Activated CD8-positive, alpha-beta memory T cell treated with anti-CD3 and anti-CD28 coated beads, Interleukin-2, amount 10 ng/mL, durations not matched to agents 7 days and 5 days (primary cell): Measurements from ENCODE around the gene HSPA5. TPM values are rescaled to one million over a fixed set of nuclear protein-coding genes. Genes with fewer than 3 reads are reported as not detected.
"Not testable (repeated sequence)": the region's sequence is repeated elsewhere in the genome, so short reads cannot be mapped to it uniquely, and the experiment has no call there.

Experiments
- ATAC-seq: fragments of 150-1000 bp; cut with Tn5 transposase; one replicate; pipeline ENCODE4 v1.10.0; 2021; ENCODE audit warnings: moderate library complexity
- CTCF ChIA-PET: fragments of 350-600 bp; sonication (Branson Sonifier 250); formaldehyde crosslinking; loops from one replicate; lab custom pipeline; 2021; ENCODE audit warnings: antibody characterized with exemption; lab: Charles Lee
- DNase-seq: peaks from one replicate; pipeline ENCODE4 v3.0.0-alpha.2; 2020
- H3K27ac Mint-ChIP-seq: one replicate; pipeline ENCODE4 v1.8.0; 2021; ENCODE audit warnings: mild to moderate bottlenecking, mixed read lengths
- H3K27me3 Mint-ChIP-seq: one replicate; pipeline ENCODE4 v1.8.0; 2021; ENCODE audit warnings: mixed read lengths
- H3K36me3 Mint-ChIP-seq: one replicate; pipeline ENCODE4 v1.8.0; 2021; ENCODE audit warnings: mild to moderate bottlenecking, mixed read lengths
- H3K4me1 Mint-ChIP-seq: one replicate; pipeline ENCODE4 v1.8.0; 2021; ENCODE audit warnings: mixed read lengths
- H3K4me3 Mint-ChIP-seq: one replicate; pipeline ENCODE4 v1.8.0; 2021; ENCODE audit warnings: mild to moderate bottlenecking, moderate library complexity, mixed read lengths
- H3K9me3 Mint-ChIP-seq: one replicate; pipeline ENCODE4 v1.8.0; 2022; ENCODE audit warnings: low read depth, mixed read lengths
- total RNA-seq, 2 experiments: library from RNA; stranded (reverse); gene quantifications; one replicate each; pipeline ENCODE4 v1.2.3, GENCODE V29; 2021

HSPA5 gene
- total RNA-seq, 2 experiments from 2014 or later: 116 to 185 TPM

DNA sequence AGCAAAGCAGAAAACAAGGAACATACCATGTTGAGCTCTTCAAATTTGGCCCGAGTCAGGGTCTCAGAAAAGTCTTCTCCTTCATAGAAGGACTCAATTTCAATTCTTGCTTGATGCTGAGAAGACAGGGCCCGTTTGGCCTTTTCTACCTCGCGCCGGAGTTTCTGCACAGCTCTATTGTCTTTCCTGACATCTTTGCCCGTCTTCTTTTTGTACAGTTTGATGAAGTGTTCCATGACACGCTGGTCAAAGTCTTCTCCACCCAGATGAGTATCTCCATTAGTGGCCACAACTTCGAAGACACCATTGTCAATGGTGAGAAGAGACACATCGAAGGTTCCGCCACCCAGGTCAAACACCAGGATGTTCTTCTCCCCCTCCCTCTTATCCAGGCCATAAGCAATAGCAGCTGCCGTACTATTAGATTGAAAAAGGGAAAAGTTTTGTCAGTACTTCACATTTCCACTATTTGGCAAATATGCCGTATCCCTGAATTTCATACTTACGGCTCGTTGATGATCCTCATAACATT is 2.2 kb downstream of the HSPA5 start:
- H3K36me3 Mint-ChIP-seq: peaks cover 56% of the 10 kb centered on the region
- peak overlapping the region; percentile 16 for H3K27ac Mint-ChIP-seq
- peaks cover 51% of the 10 kb centered on the region for H3K4me1 Mint-ChIP-seq
- DNase-seq: no peak
- H3K9me3 Mint-ChIP-seq: no peaks in the 10 kb centered on the region
- no peak for ATAC-seq
- H3K27me3 Mint-ChIP-seq: no peaks in the 10 kb centered on the region
- H3K4me3 Mint-ChIP-seq: peak overlapping the region; percentile 94
- CTCF ChIA-PET: no interaction called here

DNA sequence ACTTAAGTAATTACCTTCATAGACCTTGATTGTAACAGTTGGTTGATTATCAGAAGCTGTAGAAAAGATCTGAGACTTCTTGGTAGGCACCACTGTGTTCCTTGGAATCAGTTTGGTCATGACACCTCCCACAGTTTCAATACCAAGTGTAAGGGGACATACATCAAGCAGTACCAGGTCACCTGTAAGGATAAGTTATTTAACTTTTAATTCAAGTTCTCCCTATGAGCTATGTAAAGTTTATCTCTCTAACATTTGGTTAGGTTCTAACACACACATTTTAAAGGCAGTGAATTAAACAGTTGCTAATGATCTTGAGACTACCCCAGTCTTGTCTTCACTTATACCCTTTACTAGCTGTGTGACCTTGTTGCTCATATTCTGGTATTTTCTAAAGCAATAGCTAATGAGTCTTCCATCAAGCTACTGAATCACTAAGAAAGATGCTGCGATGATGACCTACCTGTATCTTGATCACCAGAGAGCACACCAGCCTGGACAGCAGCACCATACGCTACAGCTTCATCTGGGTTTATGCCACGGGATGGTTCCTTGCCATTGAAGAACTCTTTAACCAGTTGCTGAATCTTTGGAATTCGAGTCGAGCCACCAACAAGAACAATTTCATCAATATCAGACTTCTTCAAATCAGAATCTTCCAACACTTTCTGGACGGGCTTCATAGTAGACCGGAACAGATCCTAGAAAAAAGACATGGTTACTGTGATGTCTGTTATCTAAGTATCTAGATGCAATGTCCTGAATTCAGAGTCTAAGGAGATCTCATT is 2.8 kb downstream of the HSPA5 start:
- DNase-seq (no peak), ATAC-seq (no peak)
- H3K4me3 Mint-ChIP-seq: peak overlapping the region; percentile 94
- CTCF ChIA-PET: interaction anchor here (0.7 to 1.4 kb wide), 2 partner anchors 17 to 37 kb away, joined by 3 read pairs; no protein-coding TSS in a partner anchor
- no peaks in the 10 kb centered on the region for H3K27me3 Mint-ChIP-seq
- peak overlapping the region; percentile 16 for H3K27ac Mint-ChIP-seq
- no peaks in the 10 kb centered on the region for H3K9me3 Mint-ChIP-seq
- H3K4me1 Mint-ChIP-seq: peaks cover 50% of the 10 kb centered on the region
- H3K36me3 Mint-ChIP-seq: peaks cover 56% of the 10 kb centered on the region

DNA sequence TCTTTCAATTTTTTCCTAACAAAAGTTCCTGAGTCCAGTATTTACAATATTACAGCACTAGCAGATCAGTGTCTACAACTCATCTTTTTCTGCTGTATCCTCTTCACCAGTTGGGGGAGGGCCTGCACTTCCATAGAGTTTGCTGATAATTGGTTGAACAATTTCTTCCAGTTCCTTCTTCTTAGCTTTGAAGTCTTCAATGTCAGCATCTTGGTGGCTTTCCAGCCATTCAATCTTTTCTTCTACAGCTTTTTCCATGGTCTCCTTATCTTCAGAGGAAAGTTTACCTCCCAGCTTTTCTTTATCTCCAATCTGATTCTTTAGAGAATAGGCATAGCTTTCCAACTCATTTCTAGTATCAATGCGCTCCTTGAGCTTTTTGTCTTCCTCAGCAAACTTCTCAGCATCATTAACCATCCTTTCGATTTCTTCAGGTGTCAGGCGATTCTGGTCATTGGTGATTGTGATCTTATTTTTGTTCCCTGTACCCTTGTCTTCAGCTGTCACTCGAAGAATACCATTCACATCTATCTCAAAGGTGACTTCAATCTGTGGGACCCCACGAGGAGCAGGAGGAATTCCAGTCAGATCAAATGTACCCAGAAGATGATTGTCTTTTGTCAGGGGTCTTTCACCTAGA is 4.5 kb downstream of the HSPA5 start:
- H3K27ac Mint-ChIP-seq: peak overlapping the region; percentile 14
- CTCF ChIA-PET: interaction anchor here (1.2 to 1.7 kb wide), 5 partner anchors 10 to 374 kb away, joined by 3 to 5 read pairs (median 3); partner anchors contain the start of genes ARPC5L, GAPVD1, RPL35 and SCAI
- peaks cover 56% of the 10 kb centered on the region for H3K36me3 Mint-ChIP-seq

DNA sequence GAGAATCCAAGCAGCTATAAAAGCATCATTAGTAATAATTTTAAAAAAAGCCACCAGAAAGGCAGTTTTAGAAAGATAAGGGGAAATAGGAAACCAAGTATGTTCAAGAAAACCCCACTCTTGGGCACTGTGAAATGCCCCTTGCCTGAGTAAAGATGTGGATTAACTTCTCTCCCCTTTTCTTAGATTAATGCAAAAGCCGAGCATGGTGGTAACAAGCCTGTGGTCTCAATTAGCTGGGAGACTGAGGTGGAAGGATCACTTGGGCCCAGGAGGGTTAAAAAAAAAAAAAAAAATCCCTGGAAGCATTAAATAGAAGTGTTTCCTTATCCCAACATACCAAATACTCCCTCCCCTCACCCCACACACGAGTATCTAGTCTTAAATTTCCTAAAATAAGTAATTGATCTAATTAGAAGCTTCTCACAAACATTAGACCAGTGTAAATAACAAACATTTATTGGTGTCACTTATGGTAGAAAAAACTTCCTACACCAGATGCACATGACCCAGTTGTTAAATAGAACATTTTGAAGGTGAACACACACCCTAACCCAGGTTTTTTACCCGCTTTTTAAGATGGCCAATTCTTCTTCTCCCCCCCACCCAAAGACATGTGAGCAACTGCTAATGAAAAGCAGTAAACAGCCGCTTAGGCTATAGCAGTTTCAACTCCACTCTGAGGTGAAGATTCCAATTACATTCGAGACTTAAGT is 5.2 kb downstream of the HSPA5 start:
- CTCF ChIA-PET: interaction anchor here (1.2 to 1.7 kb wide), 3 partner anchors 26 to 374 kb away, joined by 3 to 5 read pairs (median 5); partner anchors contain the start of genes ARPC5L, GAPVD1, RPL35 and SCAI
- Mint-ChIP-seq H3K36me3 (peaks cover 52% of the 10 kb centered on the region), H3K27me3 (no peaks in the 10 kb centered on the region), H3K27ac (peak overlapping the region; percentile 51), H3K4me1 (peaks cover 45% of the 10 kb centered on the region), H3K9me3 (no peaks in the 10 kb centered on the region), H3K4me3 (peak overlapping the region; percentile 5)
- no peak for ATAC-seq
- no peak for DNase-seq

More for the DNA sequence above, 4.5 kb downstream of the HSPA5 start:
- not testable (repeated sequence) for DNase-seq, H3K27me3 Mint-ChIP-seq, ATAC-seq, H3K9me3 Mint-ChIP-seq, H3K4me3 Mint-ChIP-seq
- peaks cover 45% of the 10 kb centered on the region for H3K4me1 Mint-ChIP-seq

DNA sequence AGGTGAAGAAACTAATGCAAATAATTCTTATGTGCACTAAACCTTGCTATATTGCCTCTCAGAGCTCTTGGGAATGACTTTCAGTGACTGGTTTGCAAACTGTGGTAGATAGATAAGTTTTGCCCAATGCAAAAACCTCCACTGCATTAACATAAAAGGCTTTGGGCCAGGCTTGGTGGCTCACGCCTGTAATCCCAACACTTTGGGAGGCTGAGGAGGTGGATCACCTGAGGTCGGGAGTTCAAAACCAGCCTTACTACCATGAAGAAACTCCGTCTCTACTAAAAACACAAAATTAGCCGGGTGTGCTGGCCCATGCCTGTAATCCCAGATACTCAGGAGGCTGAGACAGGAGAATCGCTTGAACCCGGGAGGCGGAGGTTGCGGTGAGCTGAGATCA is 7.0 kb downstream of the HSPA5 start:
- H3K4me3 Mint-ChIP-seq, H3K27me3 Mint-ChIP-seq, CTCF ChIA-PET, H3K27ac Mint-ChIP-seq, DNase-seq, H3K9me3 Mint-ChIP-seq, ATAC-seq: not testable (repeated sequence)
- Mint-ChIP-seq H3K4me1 (peaks cover 40% of the 10 kb centered on the region), H3K36me3 (peaks cover 40% of the 10 kb centered on the region)

DNA sequence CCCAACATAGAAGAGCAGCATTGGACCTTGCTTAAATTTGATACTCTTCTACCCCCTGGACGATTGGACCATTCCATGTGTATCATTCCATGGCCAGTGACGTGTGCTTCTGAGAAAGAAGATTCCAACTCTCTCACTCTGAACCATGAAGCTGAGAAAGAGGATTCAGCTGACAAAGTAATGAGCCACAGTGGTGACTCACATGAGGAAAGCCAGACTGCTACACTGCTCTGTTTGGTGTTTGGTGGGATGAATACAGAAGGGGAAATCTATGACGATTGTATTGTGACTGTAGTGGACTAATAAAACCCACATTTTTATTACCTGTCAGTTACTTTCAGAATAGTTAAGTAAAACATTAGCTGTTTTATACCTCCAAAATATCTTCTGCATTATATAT is 7.5 kb downstream of the HSPA5 start:
- no peak for ATAC-seq
- CTCF ChIA-PET: no interaction called here
- Mint-ChIP-seq H3K36me3 (peaks cover 36% of the 10 kb centered on the region), H3K27ac (peak overlapping the region; percentile 39), H3K27me3 (no peaks in the 10 kb centered on the region), H3K9me3 (no peaks in the 10 kb centered on the region), H3K4me3 (no peak overlapping the region), H3K4me1 (peaks cover 36% of the 10 kb centered on the region)
- no peak for DNase-seq

DNA sequence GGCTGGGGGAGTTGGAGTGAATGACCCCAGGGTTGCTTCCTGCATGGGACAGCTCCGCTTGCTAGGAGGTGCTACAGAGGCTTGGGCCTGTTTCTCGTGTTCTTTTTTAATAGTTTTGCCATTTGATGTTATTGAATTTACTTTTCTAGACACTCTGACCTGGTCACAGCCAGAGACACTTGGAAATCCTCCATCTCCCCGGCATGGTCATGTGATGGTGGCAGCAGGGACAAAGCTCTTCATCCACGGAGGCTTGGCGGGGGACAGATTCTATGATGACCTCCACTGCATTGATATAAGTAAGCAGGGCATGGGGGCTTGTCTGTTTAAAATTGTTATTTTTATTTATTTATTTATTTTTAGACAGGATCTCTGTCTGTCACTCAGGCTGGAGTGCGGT is 13.4 kb downstream of the HSPA5 start:
- CTCF ChIA-PET: no interaction called here
- Mint-ChIP-seq H3K27ac (no peak overlapping the region), H3K9me3 (no peaks in the 10 kb centered on the region), H3K4me1 (no peaks in the 10 kb centered on the region), H3K4me3 (no peak overlapping the region), H3K36me3 (peaks cover 7% of the 10 kb centered on the region), H3K27me3 (no peaks in the 10 kb centered on the region)
- no peak for ATAC-seq
- DNase-seq: no peak

DNA sequence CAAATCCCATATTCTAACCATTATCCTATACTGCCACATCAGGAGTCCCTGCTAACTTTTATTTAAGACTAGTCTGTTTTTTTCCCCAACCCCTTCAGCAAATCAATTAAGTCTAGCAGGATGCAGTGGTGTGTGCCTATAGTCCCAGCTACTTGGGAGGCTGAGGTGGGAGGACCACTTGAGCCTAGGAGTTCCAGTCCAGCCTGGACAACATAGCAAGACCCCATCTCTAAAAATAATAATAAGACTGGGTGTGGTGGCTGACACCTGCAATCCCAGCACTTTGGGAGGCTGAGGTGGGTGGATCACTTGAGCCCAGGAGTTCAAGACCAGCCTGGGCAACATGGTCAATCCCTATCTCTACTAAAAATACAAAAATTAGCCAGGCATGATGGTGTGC is 16.3 kb downstream of the HSPA5 start:
- H3K27me3 Mint-ChIP-seq, ATAC-seq, H3K9me3 Mint-ChIP-seq, CTCF ChIA-PET, H3K4me1 Mint-ChIP-seq, H3K27ac Mint-ChIP-seq, H3K4me3 Mint-ChIP-seq, DNase-seq: not testable (repeated sequence)
- H3K36me3 Mint-ChIP-seq: peaks cover 16% of the 10 kb centered on the region

DNA sequence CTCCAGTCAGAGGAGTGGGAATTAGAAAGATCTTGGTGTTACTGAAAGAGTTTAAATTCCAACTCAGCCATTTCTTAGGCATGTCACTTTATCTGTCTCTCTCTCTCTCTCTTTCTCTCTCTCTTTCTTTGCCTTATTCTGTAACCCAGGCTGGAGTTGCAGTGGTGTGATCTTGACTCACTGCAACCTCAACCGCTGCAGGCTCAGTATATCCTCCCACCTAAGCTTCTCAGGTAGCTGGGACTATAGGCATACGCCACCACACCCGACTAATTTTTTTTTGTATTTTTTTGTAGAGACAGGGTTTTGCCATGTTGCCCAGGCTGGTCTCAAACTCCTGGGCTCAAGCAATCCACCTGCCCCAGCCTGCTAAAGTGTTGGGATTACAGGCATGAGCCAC is 22.5 kb downstream of the HSPA5 start:
- CTCF ChIA-PET: interaction anchor here (1.3 kb wide), 1 partner anchor 37 kb away, joined by 3 read pairs; no protein-coding TSS in a partner anchor
- DNase-seq (no peak), ATAC-seq (no peak)
- Mint-ChIP-seq H3K27me3 (no peaks in the 10 kb centered on the region), H3K36me3 (peaks cover 15% of the 10 kb centered on the region), H3K4me3 (no peak overlapping the region), H3K27ac (no peak overlapping the region), H3K9me3 (no peaks in the 10 kb centered on the region), H3K4me1 (no peaks in the 10 kb centered on the region)

DNA sequence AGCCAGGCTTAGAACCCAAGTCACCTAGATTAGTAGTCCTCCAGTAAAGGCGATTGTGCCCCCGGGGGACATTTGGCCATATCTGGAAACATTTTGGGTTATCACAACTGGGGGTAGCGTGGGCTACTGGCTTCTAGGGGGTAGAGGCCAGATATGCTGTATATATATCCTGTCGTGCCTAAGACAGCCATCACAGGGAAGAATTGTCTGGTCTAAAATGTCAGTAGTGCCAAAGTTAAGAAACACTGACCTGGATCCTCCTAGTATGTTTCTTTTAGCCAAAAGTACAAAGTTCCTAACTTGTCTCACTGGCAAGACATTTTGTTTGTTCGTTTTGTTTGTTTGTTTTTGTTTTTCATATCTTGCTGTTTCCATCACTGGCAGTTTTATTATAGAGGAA is 27.0 kb downstream of the HSPA5 start:
- Mint-ChIP-seq H3K36me3 (peaks cover 15% of the 10 kb centered on the region), H3K4me1 (no peaks in the 10 kb centered on the region), H3K27ac (peak overlapping the region; percentile 9), H3K4me3 (no peak overlapping the region), H3K27me3 (no peaks in the 10 kb centered on the region), H3K9me3 (no peaks in the 10 kb centered on the region)
- ATAC-seq (no peak), DNase-seq (no peak)
- CTCF ChIA-PET: no interaction called here

DNA sequence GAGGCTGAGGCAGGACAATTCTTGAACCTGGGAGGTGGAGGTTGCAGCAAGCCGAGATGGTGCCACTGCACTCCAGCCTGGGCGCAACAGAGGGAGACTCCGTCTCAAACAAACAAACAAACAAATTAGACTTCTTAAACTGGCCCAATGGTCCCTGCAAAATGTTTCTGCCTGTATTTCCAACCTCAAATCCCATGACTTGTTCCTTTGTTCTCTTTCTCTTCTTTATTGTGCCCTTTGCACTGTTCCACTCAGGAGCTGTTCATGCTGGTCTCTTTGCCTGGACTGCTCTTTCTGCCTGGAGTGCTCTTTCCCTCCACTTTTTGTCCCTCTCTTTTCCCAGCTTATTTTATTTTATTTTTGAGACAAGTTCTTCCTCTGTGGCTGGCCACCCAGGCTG is 36.7 kb downstream of the HSPA5 start:
- H3K4me3 Mint-ChIP-seq: no peak overlapping the region
- H3K27me3 Mint-ChIP-seq: no peaks in the 10 kb centered on the region
- H3K9me3 Mint-ChIP-seq: no peaks in the 10 kb centered on the region
- CTCF ChIA-PET: no interaction called here
- peaks cover 9% of the 10 kb centered on the region for H3K4me1 Mint-ChIP-seq
- DNase-seq (no peak), ATAC-seq (no peak)
- H3K36me3 Mint-ChIP-seq: peaks cover 21% of the 10 kb centered on the region
- H3K27ac Mint-ChIP-seq: no peak overlapping the region

DNA sequence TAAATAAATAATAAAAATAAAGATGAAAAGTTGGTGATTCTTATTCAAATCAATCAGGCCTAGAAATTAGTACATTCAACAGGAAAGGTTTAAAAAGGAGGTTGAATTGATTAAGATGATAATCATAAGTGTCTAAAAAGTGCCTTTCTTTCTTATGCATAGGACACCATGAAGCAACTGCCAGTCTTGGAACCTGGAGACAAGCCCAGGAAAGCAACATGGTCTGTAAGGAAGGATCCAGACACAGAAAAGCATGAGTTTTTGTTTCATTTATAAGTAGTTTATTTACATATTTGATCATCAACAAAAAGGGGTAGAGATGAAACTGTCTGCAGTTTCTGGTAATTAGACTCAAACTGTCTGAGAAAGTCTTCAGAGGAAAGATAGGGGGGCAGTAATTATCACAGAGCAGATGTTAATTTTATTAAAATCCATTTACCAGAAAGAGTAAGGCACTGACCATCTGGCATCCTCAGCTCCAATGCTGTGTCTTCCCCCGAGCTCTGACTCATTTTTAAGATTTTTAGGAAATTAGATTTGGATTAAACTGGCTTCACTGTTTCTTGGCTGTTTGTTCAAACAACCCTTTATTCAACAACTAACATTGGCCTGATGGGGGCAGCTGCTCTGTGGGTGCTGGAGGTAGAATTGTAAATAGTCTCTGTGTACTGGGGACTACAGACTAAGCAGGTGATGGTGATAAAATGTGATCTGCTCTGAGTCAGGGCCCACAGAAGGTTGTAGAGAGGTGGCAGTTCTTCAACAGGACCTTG is 38.1 kb downstream of the HSPA5 start:
- DNase-seq: no peak
- Mint-ChIP-seq H3K4me1 (peaks cover 11% of the 10 kb centered on the region), H3K27me3 (no peaks in the 10 kb centered on the region), H3K36me3 (peaks cover 15% of the 10 kb centered on the region), H3K27ac (no peak overlapping the region), H3K4me3 (no peak overlapping the region), H3K9me3 (no peaks in the 10 kb centered on the region)
- no peak for ATAC-seq
- CTCF ChIA-PET: no interaction called here
